Stimulated activated CD8-positive, alpha-beta memory T cell treated with anti-CD3 and anti-CD28 coated beads, Interleukin-7, amount 100 ng/mL, for 24 hours (primary cell): ENCODE data around the gene LAMTOR4.
A peak's percentile ranks its signal among the peaks of the same experiment; 100 is the strongest.

Experiments
- DNase-seq: peaks from one replicate; pipeline ENCODE4 v3.0.0-alpha.2; 2020; ENCODE audit warnings: low read depth

LAMTOR4 gene

DNA sequence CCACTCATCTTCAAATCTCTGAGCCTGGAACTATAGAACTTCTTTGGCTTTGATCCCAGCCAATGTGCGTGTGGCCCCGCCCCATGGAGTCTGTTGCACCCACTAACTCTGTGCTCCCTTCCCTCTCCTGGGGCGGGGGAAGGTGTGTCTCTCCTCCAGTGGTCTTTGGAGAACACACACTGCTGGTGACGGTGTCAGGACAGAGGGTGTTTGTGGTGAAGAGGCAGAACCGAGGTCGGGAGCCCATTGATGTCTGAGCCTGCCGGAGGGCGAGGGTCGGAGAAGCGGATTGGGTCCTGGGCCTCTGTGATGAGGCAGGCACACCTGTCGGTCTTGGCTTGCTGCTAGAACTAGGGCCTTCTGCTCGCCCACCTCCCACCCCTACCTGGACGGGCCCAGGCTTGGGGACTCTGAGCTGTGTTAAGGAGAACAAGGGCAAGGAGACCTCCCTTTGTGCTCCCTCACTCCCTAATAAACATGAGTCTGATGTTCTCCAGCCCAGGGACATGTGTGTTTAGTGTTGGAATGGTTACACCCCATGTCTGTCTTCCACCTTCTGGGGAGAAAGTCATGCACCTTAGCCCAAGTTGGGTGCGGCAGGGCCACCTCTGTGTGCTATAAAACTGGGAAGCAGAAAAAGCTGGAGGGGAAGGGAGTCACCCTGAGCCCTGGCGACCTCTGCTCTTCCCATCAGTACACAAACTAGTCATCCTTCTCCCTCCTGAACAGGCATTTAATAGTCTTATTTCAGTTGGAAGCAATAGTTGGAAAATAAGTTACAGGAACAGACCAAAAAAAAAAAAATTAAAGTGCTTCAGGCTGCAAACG is 5.2 kb downstream of the LAMTOR4 start:
- DNase-seq = no peak

DNA sequence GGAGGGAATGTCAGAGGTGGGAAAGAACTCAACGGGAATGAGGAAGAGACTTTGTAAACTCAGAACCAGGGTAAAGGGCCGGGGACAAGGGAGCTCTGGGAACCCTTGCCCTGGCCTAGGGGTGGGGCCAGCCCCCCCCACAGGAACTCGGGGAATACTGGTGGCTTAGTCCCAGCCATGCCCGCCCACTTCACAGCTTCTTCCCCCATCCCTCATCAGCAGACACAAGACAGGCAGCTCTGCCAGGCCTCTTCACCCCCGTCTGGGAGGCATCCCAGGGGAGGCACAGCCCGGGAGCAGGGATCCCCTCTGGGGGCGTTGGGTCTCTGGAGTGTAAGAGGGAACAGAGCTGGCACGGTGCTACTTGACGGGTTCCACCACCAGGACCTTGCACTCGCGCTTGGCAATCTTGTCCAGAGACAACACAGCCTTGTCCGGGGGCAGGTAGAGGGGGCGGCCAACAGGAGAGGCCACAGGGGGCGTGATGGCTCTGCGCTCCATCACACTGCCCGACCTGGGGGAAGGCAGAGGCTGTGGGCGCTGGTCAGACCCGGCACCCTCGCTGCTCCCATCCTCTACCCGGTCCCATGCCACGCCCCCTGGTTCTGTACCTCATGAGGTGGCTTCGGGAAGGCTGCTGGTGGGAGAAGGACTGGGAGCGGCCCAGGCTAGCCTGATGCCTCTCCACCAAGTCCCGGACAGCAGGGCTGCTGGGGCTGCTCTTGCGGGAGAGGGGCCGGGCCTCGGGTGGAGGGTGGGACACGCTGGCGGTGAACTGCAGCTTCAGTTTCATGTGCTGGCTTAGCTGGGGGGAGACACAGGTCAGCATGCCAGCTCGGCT is 6.2 kb downstream of the LAMTOR4 start:
- DNase-seq = no peak

DNA sequence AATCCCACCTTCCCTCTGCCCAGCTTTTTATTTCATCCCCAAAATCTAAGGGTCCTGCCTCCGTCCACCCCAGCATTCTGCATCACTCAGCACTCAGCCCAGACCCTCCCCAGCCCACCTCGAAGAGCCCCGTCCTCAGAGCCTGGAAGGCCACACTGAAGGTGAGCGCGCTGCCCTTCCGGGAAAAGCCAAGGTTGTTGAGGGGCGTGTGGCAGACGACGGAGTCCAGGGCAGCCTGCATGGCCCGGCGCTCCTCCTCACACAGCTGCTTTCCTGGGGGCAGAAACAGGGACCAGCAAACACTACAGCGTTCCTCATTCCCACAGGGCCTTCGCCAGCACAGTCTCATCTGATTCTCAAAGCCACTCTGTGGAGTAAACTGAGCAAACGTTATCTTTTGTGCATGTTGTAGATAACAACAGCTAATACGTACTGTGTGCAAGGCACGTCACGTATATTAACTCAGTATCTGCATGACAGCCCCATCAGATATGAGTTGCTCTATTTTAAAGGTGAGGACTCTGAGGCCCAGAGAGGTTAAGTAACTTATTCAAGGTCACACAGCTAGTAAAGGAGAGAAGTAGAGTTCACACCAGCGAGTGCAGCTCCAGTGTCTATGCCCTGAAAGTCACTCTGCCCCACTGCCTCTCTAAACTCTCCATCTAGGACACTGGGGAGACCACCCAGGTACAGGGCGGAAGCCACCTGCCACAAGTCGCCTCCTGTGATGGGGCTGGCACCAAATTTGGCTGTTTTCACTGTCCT is 7.0 kb downstream of the LAMTOR4 start:
- no peak for DNase-seq

DNA sequence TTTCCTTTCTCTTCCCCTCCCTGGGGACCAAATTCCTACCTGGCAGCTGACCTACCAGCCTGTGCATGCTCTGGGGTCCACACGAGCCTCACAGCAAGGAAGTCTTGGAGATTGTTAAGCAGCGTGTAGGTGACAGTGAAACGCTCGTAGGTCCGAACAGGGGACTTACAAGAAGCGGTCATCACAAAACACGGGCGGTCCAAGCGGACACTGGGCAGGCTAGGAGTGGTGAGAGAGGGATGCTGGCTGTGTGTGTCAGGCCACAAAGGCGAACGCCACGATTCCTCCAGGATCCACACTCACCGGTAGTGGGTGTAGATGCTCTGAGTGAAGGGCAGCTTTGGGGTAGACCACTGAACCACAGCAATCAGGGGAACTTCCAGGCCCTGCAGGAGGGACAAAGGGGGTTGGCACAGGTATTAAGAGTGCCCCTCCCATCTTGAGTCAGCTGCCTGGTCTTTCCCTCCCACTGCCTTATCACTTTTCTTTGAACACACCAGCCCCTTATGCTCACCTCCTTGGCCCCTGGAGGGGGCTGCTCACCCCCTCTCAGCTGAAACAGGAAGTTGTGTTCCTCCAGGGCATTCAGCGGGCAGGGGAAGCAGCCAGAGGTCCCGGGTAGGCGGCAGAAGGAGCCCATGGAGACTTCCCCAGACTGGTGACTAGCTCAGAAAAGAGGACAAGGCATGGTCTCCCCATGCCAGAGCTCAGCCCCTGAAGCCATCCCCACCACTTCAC is 7.8 kb downstream of the LAMTOR4 start:
- no peak for DNase-seq

DNA sequence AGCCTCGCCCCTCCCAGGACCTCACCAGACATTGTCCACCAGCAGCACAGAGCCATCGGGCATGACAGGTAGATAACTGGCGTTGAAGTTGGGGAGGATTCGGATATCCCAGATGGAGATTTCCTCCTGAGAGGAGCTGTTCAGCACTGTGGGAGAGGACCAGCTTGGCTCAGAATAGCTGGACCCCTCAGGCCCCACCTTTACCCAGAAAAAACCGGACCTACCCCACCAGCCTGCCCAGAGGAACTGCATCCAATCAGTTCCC is 8.3 kb downstream of the LAMTOR4 start:
- DNase-seq = no peak

DNA sequence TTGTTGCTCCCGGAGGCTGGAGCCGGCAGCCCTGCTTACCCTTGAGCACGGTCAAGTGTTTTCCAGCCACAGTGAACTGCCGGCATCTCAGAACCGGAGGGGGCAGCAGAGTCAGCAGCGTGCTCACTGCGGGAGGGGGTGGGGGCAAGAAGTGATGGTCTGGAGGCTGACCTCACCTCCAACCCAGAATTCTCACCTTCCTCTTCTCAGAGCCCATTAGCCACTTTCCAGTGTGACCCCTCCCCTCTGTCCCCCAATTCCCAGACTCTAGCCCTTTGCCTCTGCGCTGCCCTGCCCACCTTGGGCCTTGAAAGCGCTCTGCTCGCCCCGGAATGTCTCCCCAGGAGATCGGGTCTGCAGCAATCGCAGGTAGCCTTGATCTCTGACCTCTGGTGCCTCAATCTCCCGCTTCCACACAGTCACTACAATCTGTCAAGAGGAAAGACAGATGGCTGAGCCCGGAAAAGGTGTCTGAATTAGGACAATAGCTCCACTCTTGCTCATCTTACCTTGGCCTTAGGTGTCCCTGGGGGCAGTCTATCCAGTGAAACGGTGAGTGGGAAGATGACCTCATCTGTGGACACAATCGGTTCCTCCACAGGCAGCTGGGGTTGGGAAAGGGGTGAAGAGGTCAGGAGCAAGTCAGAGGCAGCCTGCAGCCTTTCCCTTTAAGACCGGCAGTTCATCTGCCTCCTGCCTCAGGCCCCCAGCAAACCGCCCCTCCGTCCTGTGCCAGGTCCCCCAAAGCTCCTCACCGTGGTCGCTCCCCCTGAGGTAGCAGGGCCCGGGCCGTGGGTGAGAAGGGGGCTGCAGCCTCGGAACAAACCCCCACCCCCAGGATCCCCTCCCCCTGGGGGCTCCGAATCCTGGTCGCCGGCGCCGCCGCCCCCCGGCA is 8.9 kb downstream of the LAMTOR4 start:
- no peak for DNase-seq

DNA sequence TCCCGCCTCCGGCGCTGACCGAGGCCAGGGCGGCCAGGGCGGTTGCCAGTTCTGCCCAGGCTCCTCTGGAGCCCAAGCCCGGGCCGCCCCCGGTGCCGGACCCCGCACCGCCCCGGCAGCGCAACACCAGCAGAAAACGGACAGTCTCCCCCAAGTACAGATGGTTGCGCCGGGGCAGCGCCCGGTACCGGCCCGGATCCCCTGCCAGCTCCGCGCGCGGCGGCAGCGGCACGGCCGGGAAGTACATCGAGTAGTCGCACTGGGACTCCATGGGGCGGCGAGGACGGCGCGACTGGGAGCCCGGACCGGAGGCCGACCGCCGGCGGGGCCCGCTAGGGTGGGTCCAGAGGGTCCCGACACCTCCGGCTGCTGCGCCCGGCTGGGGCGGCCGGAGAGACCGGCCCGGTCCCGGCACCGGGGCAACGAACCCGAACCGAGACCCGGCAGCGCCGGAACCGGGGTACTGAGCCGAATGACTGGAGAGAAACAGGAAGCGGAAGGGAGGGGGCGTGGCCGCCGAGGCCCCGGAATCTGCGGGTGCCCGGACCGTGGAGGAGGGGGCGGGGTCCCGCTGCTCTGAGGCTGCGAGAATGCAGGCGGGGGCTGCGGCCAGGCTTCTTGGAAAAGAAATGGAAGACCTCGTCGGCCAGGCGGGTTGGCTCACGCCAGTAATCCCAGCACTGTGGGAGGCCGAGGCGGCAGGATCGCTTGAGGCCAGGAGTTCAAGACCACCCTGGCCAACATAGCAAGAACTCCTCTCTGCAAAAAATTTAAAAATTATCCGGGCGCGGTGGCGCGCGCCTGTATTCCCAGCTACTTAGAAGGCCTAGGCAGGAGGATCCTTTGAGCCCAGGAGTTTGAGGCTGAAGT is 9.7 kb downstream of the LAMTOR4 start, which contains the start of gene TRAPPC14:
TSS of gene TRAPPC14 (minus strand) at position 495 of the 870 bp plus-strand sequence. CDS start at position 271, 224 bp downstream.
- DNase-seq = peak; percentile 90

DNA sequence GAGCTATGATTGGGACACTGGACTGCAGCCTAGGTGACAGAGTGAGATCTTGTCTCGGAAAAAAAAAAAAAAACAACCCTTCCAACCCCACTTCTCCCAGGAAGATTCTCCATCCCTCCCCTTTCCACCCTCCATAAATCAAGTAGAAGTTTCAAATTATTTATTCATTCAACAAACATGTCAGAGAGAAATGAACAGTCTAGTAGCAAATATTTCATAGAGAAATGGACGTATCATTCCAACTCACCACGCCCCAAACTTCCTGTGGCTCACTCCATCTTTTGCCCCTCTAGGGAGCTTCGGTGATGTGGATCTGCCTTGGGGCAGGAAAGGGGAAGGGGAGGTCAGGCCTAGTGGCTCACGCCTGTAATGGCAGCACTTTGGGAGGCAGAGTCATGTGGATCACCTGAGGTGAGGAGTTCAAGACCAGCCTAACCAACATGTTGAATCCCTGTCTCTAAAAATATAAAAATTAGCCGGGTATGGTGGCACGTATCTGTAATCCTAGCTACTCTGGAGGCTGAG is 10.4 kb downstream of the LAMTOR4 start:
- no peak for DNase-seq

DNA sequence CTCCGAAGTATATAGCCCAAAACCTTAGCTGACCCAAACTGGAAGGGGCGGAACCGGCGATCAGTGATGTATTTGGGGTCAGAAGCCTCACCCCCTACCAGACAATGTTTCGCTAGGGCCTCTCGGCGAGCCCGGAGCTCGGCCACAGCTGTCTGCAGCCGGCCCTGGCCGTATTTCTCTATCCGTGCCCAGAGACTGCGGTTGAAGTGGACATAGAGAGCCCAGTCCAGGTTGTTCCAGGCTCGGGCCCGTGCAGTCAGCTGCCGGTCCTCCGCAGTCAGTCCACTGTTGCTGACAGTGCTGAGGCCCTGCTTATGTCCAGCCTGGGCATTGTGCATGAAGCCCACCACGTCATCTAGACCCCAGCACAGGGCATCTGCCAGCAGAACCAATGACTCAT is 11.3 kb downstream of the LAMTOR4 start:
- DNase-seq = no peak

DNA sequence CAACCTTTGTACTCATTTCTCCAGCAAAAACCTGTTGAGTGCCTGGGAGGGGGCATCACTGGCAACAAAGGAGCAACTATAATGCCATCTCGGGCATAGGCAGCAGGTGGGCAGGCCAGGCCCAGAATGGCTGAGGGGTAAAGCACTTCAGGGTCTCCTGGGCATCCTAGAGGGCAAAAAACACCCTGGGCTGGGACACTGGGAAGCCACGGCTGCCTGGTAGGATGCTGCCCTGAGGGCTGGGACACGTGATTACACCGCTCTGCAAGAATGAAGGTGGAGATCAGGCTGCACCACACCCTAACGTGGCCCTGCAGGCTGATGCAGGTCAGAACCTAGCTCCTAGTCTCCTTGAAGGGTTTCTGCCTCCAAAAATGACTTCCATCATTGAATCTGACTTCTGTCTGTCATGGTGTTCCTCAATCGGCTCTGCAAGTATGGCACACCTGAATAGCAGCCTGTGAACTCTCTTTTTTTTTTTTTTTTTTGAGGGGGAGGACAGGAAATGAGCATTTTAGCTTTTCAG is 14.4 kb downstream of the LAMTOR4 start:
- DNase-seq = no peak

DNA sequence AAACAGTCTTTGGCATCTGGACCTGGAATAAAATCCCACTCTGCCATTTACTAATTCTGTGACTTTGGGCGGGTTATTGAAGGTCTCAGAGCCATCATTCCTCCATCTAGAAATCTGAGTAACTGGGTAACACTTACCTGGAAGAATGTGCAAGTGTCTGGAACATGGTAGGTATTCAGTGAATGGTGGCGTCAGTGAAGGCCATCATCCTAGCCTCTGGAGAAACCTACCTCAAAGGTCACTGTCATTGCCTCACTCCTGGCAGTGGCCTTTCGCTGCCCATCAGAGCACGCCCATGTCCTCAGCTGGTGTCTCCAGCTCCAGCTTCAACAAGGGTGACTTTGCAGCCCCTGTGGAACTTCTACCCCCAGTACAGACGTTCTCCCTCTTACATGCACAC is 15.2 kb downstream of the LAMTOR4 start:
- no peak for DNase-seq

DNA sequence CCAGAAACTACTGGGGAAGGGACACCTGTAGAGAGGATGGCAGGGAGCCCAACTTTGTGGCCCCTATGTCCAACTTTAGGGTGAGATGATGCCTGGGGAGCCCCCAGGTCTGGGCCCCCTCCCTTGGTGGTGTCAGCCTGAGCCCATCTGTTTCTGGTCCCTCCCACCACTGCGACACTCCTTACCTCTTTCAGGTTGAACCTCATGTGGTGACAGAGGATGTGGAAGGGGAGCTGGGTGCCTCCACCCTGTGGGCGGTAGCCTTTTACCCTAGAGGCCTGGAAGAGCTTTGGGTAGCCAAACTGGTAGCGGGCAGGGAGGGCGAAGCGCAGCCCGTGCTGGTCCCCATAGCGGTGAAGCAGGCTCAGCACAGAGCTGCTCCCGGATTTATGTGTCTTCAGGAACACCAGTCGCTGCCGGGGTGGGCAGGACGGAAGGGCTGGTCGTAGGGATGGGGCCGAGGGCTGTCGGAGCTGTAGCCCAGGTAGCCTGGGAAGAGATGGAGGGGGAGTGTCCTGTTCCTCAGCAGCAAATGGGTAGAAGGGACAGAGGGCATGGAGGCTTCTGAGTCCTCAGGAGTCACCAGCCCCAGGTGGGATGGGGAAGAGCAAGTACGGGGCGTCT is 17.7 kb downstream of the LAMTOR4 start:
- no peak for DNase-seq

DNA sequence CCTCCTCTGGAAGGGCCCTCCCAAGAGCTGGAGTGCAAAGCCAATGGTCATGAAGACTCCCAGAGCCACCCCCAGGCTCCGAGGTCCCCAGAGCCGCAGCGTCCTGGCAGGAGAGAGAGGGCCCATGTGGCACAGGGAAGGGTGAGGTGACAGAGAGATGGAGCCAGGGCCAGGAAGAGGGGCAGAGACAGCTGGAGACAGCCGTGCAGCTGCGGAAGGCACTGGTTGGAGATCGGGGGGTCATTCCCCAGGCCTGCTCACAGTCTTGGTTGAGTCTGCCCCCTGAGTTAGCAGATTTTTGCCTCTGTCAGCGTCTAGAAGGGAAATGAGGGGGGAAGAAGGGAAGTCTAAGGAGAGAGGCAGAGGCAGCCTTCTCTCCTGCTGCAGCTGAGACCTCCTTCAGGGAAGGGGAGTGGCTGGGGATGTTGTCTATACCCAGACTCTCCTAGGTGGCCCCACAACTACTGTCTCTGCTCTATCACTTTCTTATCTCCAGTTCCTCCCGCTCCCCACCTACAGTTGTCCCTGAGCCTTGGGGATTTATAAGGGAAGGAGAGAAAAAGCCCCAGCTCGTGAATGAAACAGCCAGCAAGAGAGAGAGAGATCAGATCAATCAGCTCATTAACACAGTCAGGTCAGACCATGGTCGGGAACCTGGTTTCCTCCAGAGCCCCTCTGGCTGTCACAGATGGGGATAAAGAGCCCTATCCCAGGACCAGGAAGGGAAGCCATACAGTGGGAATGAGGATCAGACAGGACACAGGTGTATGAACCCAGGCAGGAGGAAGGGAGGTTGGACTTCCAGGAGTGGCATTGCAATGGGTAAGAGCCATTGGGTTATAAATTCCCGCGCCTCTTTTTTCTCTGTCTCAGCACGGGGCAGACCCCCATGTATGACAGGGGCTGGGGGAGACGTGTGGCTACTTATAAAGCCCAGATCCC is 18.5 kb downstream of the LAMTOR4 start:
- no peak for DNase-seq

DNA sequence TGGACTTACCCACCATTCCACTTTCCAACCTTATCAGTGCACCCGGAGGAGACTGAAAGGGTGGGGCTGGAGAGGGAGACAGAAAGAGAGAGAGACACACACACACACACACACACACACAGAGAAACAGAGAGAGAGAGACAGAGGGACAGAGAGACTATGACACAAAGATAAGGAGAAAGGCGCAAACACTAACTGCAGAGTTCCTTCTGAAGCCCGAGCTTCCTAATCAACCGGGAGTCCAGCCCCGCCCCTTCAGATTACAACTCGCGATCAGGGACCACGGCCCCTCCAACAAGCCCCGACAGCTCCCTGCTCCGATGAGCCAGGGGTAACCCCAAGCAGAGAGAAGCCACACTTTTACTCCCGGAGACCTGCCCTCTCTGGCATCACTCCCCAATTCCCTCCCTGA is 19.2 kb downstream of the LAMTOR4 start:
- DNase-seq = no peak

DNA sequence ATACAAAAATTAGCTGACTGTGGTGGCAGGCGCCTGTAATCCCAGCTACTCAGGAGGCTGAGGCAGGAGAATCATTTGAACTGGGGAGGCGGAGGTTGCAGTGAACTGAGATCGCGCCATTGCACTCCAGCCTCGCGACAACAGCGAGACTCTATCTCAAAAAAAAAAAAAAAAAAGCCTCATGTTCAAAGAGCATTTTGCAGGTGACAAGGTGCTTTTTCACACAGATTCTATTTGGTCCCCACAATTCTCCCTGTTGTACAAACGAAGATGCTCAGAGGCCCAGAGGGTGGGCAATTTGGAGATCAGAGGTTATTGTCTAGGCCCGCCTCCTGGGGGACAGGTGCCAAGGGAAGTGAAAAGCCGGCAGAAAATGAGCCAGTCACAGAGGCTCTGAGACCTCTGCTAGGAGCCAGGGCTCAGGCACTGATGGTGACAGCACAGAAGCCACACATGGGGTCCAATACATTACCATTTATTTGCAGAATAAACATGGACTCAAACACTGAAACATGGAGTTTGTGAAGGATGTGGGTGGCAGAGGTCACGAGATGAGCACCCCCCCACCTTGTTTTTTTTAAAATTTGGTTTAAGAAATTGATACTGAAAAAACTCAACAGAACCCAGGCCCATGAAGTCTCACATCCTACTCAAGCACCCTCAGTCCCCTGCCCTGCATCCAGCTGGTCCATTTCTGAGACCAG is 20.6 kb downstream of the LAMTOR4 start:
- DNase-seq = no peak

DNA sequence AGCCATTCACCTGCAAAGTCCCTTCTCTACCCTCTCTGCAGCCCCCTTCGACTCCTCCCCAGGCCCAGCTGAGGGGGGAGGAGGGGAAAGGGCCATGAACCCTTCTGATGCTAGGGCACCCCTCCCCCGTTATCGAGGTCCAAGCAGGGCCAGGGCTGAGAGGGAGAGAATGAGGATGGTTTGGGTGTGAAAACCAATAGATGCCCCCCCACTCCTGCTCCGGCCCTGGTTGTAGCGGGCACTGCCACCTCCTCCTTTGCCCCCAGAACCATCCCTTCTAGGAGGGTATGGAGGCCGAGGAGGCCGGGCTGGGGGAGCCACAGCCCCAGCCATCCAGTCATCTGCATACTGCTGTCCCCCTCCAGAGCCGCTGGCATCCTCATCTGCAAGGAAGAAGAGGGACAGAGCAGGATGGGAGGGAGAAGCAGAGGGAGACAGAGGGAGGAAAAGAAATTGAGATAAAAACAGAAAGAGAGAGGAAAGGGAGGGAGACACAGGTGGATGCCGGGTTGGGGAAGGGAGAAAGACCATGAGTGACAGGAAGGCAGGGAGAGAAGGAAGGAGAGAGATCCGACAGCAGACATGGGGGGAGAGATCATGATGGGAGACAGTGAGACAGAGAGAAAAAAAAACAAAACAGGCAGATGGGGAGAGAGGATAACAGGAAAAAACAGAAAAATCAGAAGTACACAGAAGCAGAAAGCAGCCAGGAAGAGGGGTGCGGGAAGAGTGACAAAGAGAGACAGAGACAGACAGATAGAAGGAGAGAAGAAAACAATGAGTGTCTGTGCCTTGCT is 21.6 kb downstream of the LAMTOR4 start:
- no peak for DNase-seq
